IMR-90 (cell line): Measurements from ENCODE around the gene PHACTR3. TPM values are rescaled to one million over a fixed set of nuclear protein-coding genes. Genes with fewer than 3 reads are reported as not detected.

Source experiments
- ATAC-seq: fragments of 200-7000 bp; cut with Tn5 transposase; 2 replicates; pipeline ENCODE4 v1.9.1; 2020; ENCODE audit warnings: low read depth, mild to moderate bottlenecking, moderate library complexity
- BruUV-seq: library from RNA; stranded (reverse); fragments of 400-500 nt; replicated peaks from 2 replicates; lab custom pipeline; 2021; lab: Mats Ljungman, UMichigan
- CTCF ChIA-PET: fragments of 300-600 bp; formaldehyde crosslinking; extraction: SDS; loops from one replicate; lab custom pipeline; 2021; ENCODE audit warnings: antibody characterized with exemption; lab: Yijun Ruan, JAX
- POLR2A ChIA-PET: fragments of 300-600 bp; sonication (Branson Sonifier 250); formaldehyde crosslinking; loops from one replicate; lab custom pipeline; 2022; ENCODE audit warnings: antibody characterized with exemption; ENCODE audit not compliant: unreplicated experiment; lab: Charles Lee
- DNase-seq: peaks from one replicate; pipeline ENCODE4 v3.0.0; 2013
- H2AFZ ChIP-seq: replicated peaks from 2 replicates; pipeline ENCODE3; 2013; ENCODE audit warnings: low read length, mild to moderate bottlenecking; ENCODE audit not compliant: poor library complexity
- H2AK5ac ChIP-seq: 2 replicates; pipeline ENCODE4 v1.6.1; 2013; ENCODE audit warnings: low read depth, low read length, inconsistent platforms
- H2AK9ac ChIP-seq: replicated peaks from 2 replicates; pipeline ENCODE3; 2013; ENCODE audit warnings: mild to moderate bottlenecking, low read depth, low read length, moderate library complexity; ENCODE audit not compliant: poor library complexity
- H2BK120ac ChIP-seq: 2 replicates; pipeline ENCODE4 v1.6.1; 2013; ENCODE audit warnings: low read depth, low read length, inconsistent platforms
- H2BK15ac ChIP-seq: 3 replicates; pipeline ENCODE4 v1.6.1; 2013; ENCODE audit warnings: low read depth, low read length, inconsistent platforms
- H2BK20ac ChIP-seq: 2 replicates; pipeline ENCODE4 v1.6.1; 2013; ENCODE audit warnings: low read depth, mild to moderate bottlenecking, inconsistent platforms, low read length, moderate library complexity
- H2BK5ac ChIP-seq: 2 replicates; pipeline ENCODE4 v1.6.1; 2013; ENCODE audit warnings: mild to moderate bottlenecking, low read depth, low read length, inconsistent platforms; ENCODE audit not compliant: poor library complexity, severe bottlenecking
- H3K14ac ChIP-seq: replicated peaks from 2 replicates; pipeline ENCODE4 v1.6.1; 2013; ENCODE audit warnings: low read depth, low read length, inconsistent platforms
- H3K18ac ChIP-seq: 2 replicates; pipeline ENCODE4 v1.6.1; 2013; ENCODE audit warnings: low read depth, low read length, control low read depth
- H3K23ac ChIP-seq: 2 replicates; pipeline ENCODE4 v1.6.1; 2013; ENCODE audit warnings: low read depth, low read length, inconsistent platforms
- H3K27ac ChIP-seq: 2 replicates; pipeline ENCODE4 v1.5.1; 2013; ENCODE audit warnings: mild to moderate bottlenecking, control low read depth, low read length; ENCODE audit not compliant: insufficient read depth
- H3K27me3 ChIP-seq: 2 replicates; pipeline ENCODE4 v1.6.1; 2013; ENCODE audit warnings: low read length; ENCODE audit not compliant: control insufficient read depth, insufficient read depth
- H3K36me3 ChIP-seq: 2 replicates; pipeline ENCODE4 v1.6.1; 2013; ENCODE audit warnings: low read length, mixed read lengths; ENCODE audit not compliant: control insufficient read depth, insufficient read depth
- H3K4ac ChIP-seq: 2 replicates; pipeline ENCODE4 v1.6.1; 2013; ENCODE audit warnings: low read depth, low read length, inconsistent platforms
- H3K4me1 ChIP-seq: 2 replicates; pipeline ENCODE4 v1.6.1; 2013; ENCODE audit warnings: low read length, mixed read lengths; ENCODE audit not compliant: control insufficient read depth, insufficient read depth
- H3K4me2 ChIP-seq: 2 replicates; pipeline ENCODE4 v1.6.1; 2013; ENCODE audit warnings: low read depth, mild to moderate bottlenecking, control low read depth, low read length, moderate library complexity
- H3K4me3 ChIP-seq: 2 replicates; pipeline ENCODE4 v1.5.1; 2013; ENCODE audit warnings: low read depth, mild to moderate bottlenecking, control low read depth, low read length, moderate library complexity; ENCODE audit not compliant: insufficient read depth
- H3K56ac ChIP-seq: 2 replicates; pipeline ENCODE4 v1.6.1; 2013; ENCODE audit warnings: low read length, inconsistent platforms; ENCODE audit not compliant: insufficient read depth; ENCODE audit errors: extremely low read depth
- H3K79me1 ChIP-seq, 2 experiments: 2 replicates each; pipeline ENCODE4 v1.6.1; 2013; ENCODE audit warnings: low read length in 2 of 2, inconsistent platforms in 1 of 2, low read depth in 1 of 2
- H3K9ac ChIP-seq: 2 replicates; pipeline ENCODE4 v1.6.1; 2013; ENCODE audit warnings: low read depth, low read length, control low read depth
- H3K9me1 ChIP-seq: 2 replicates; pipeline ENCODE4 v1.6.1; 2013; ENCODE audit warnings: low read length, inconsistent platforms; ENCODE audit not compliant: insufficient read depth
- H3K9me3 ChIP-seq: 2 replicates; pipeline ENCODE4 v1.6.1; 2013; ENCODE audit warnings: low read length; ENCODE audit not compliant: control insufficient read depth, insufficient read depth
- H4K20me1 ChIP-seq: 2 replicates; pipeline ENCODE4 v1.6.1; 2013; ENCODE audit warnings: low read length, inconsistent platforms; ENCODE audit not compliant: insufficient read depth
- H4K5ac ChIP-seq: 2 replicates; pipeline ENCODE4 v1.6.1; 2013; ENCODE audit warnings: mild to moderate bottlenecking, low read depth, low read length, control low read depth
- H4K8ac ChIP-seq, 2 experiments: 2 replicates each; pipeline ENCODE4 v1.6.1; 2013; ENCODE audit warnings: low read depth in 2 of 2, low read length in 2 of 2, control low read depth in 1 of 2, inconsistent platforms in 1 of 2
- H4K91ac ChIP-seq: 2 replicates; pipeline ENCODE4 v1.6.1; 2013; ENCODE audit warnings: low read depth, low read length, inconsistent platforms; ENCODE audit not compliant: insufficient read depth
- BHLHE40 ChIP-seq: fragments of 150-350 bp; IDR thresholded peaks from 2 replicates; pipeline ENCODE4 v1.6.1; 2016; ENCODE audit warnings: mild to moderate bottlenecking, low read depth, low read length
- CEBPB ChIP-seq: IDR thresholded peaks from 2 replicates; pipeline ENCODE4 v1.6.1; 2012; ENCODE audit warnings: low read depth, low read length, improper control_type of control experiment
- CHD1 ChIP-seq: IDR thresholded peaks from 2 replicates; pipeline ENCODE4 v1.6.1; 2012; ENCODE audit warnings: low read depth, low read length, improper control_type of control experiment
- CTCF ChIP-seq: conservative IDR thresholded peaks from 2 replicates; pipeline ENCODE4 v1.5.1; 2012; ENCODE audit warnings: mild to moderate bottlenecking, low read depth, low read length, improper control_type of control experiment
- ELK1 ChIP-seq: fragments of 150-350 bp; IDR thresholded peaks from 2 replicates; pipeline ENCODE4 v1.6.1; 2016; ENCODE audit warnings: low read depth, mild to moderate bottlenecking, low read length, moderate library complexity, borderline replicate concordance
- FOS ChIP-seq: fragments of 150-350 bp; IDR thresholded peaks from 2 replicates; pipeline ENCODE4 v1.6.1; 2016; ENCODE audit warnings: low read depth, low read length
- MAFK ChIP-seq: IDR thresholded peaks from 2 replicates; pipeline ENCODE4 v1.6.1; 2012; ENCODE audit warnings: low read depth, low read length, improper control_type of control experiment
- MAZ ChIP-seq: IDR thresholded peaks from 2 replicates; pipeline ENCODE4 v1.6.1; 2012; ENCODE audit warnings: low read depth, mild to moderate bottlenecking, low read length, improper control_type of control experiment, moderate library complexity, borderline replicate concordance
- MXI1 ChIP-seq: IDR thresholded peaks from 2 replicates; pipeline ENCODE4 v1.6.1; 2012; ENCODE audit warnings: low read depth, mild to moderate bottlenecking, low read length, moderate library complexity, borderline replicate concordance
- NFE2L2 ChIP-seq: fragments of 150-350 bp; IDR thresholded peaks from 2 replicates; pipeline ENCODE4 v1.6.1; 2016; ENCODE audit warnings: low read depth, mild to moderate bottlenecking, low read length
- POLR2A ChIP-seq: IDR thresholded peaks from 2 replicates; pipeline ENCODE4 v1.6.1; 2012; ENCODE audit warnings: mild to moderate bottlenecking, low read depth, low read length
- RAD21 ChIP-seq: IDR thresholded peaks from 2 replicates; pipeline ENCODE4 v1.6.1; 2012; ENCODE audit warnings: low read length, improper control_type of control experiment
- RCOR1 ChIP-seq: IDR thresholded peaks from 2 replicates; pipeline ENCODE4 v1.6.1; 2012; ENCODE audit warnings: mild to moderate bottlenecking, low read length, improper control_type of control experiment; ENCODE audit not compliant: insufficient replicate concordance
- RFX5 ChIP-seq: IDR thresholded peaks from 2 replicates; pipeline ENCODE4 v1.8.0; 2012; ENCODE audit warnings: low read depth, mild to moderate bottlenecking, low read length, moderate library complexity
- SMC3 ChIP-seq: fragments of 150-350 bp; IDR thresholded peaks from 2 replicates; pipeline ENCODE4 v1.6.1; 2016; ENCODE audit warnings: low read depth, mild to moderate bottlenecking, antibody characterized with exemption, low read length, moderate library complexity
- USF2 ChIP-seq: fragments of 150-350 bp; IDR thresholded peaks from 2 replicates; pipeline ENCODE4 v1.6.1; 2017; ENCODE audit warnings: mild to moderate bottlenecking, antibody characterized with exemption, low read length, low read depth
- WGBS, 2 experiments: methylation state at CpG; one replicate each; pipeline versions ENCODE4 v1.1.5 to v1.1.7; 2013; ENCODE audit warnings: missing lambda C conversion rate in 2 of 2; ENCODE audit not compliant: insufficient read length in 1 of 2; ENCODE audit errors: extremely low coverage in 2 of 2; 5-methylcytosine and 5-hydroxymethylcytosine counted together
- dilution Hi-C: fragments of 300-500 bp; cut with HindIII; formaldehyde crosslinking; loops from one replicate; pipeline ENCODE4 v1.14.3; 2018; ENCODE audit warnings: low sequenced_read_pairs; ENCODE audit not compliant: unreplicated experiment
- in situ Hi-C: fragments of 300-500 bp; cut with MboI; formaldehyde crosslinking; loops from 3 replicates; pipeline ENCODE4 v1.14.3; 2019; ENCODE audit warnings: low sequenced_read_pairs, inconsistent platforms, mixed read lengths
- intact Hi-C: fragments of 100-400 bp; cut with micrococcal nuclease; formaldehyde crosslinking; loops from 2 replicates; pipeline ENCODE4 v1.10.0; 2022
- polyA plus RNA-seq, 3 experiments: library from polyadenylated mRNA; depleted of rRNA; stranded (reverse); fragments of >200 nt; gene quantifications; 2 replicates each; pipeline ENCODE4 v1.2.3, GENCODE V29; 2012; ENCODE audit warnings: low replicate concordance in 1 of 3
- total RNA-seq: library from RNA; depleted of rRNA; stranded (reverse); fragments of >200 nt; gene quantifications from 2 replicates; pipeline ENCODE4 v1.2.3, GENCODE V29; 2012

PHACTR3 gene
- total and polyA plus RNA-seq, 2 of the 4 experiments (the other 2 are of a cell fraction) = not detected

- no CpG with 5 or more reads among the region's 1 CpG for WGBS, 2 experiments
- H4K91ac ChIP-seq = no peak overlapping the region
- no peak overlapping the region for H3K14ac ChIP-seq
- H2AK9ac ChIP-seq = no peak overlapping the region
- in situ Hi-C loops (no loop called here), intact Hi-C loops (no loop called here), dilution Hi-C loops (no loop called here)
- POLR2A ChIA-PET = no interaction called here
- H2BK15ac ChIP-seq = no peak overlapping the region
- H3K4me3 ChIP-seq = no peak overlapping the region
- no peak overlapping the region for H3K23ac ChIP-seq
- DNase-seq (no peak), ATAC-seq (no peak)
- no peaks in the 10 kb centered on the region for H3K36me3 ChIP-seq
- no peaks in the 10 kb centered on the region for H4K20me1 ChIP-seq
- no peaks in the 10 kb centered on the region for H3K4me1 ChIP-seq
- H4K5ac ChIP-seq = no peak overlapping the region
- no peak overlapping the region for H2AK5ac ChIP-seq
- H4K8ac ChIP-seq = no peak overlapping the region
- H3K27me3 ChIP-seq = no peaks in the 10 kb centered on the region
- H3K9me3 ChIP-seq = peaks cover 20% of the 10 kb centered on the region
- no peak for TF ChIP-seq USF2
- TF ChIP-seq NFE2L2 = no peak
- TF ChIP-seq RAD21 = no peak
- TF ChIP-seq MAFK = no peak
- TF ChIP-seq RCOR1 = no peak
- TF ChIP-seq BHLHE40 = no peak
- TF ChIP-seq FOS = no peak
- no peak for TF ChIP-seq SMC3
- TF ChIP-seq ELK1 = no peak
- TF ChIP-seq RFX5 = no peak
- TF ChIP-seq POLR2A = no peak
- TF ChIP-seq CHD1 = no peak
- no peak for TF ChIP-seq CEBPB
- no peak for TF ChIP-seq MAZ
- TF ChIP-seq MXI1 = no peak
- no peak for TF ChIP-seq CTCF
- H3K18ac ChIP-seq = no peak overlapping the region
- no peak overlapping the region for H3K27ac ChIP-seq
- no peak overlapping the region for H2AFZ ChIP-seq
- H3K4me2 ChIP-seq = no peak overlapping the region
- no TSS peak for BruUV-seq
- H3K4ac ChIP-seq = no peak overlapping the region
- H3K79me1 ChIP-seq = no peaks in the 10 kb centered on the region
- H2BK20ac ChIP-seq = no peak overlapping the region
- no peak overlapping the region for H3K9ac ChIP-seq
- H3K56ac ChIP-seq = no peak overlapping the region
- H2BK5ac ChIP-seq = no peak overlapping the region
- CTCF ChIA-PET = interaction anchor here (0.6 kb wide), 1 partner anchor 79 kb away, joined by 3 read pairs; no protein-coding TSS in a partner anchor
- H3K9me1 ChIP-seq = no peaks in the 10 kb centered on the region
- no peak overlapping the region for H2BK120ac ChIP-seq
Measured at GRCh38 chr20:59657459-59658046, 53.2 kb downstream of the PHACTR3 start.
